Stimulated activated CD4-positive, alpha-beta T cell treated with anti-CD3 and anti-CD28 coated beads, Interleukin-4, amount 100 ng/mL, for 24 hours (primary cell): ENCODE data around the gene ILKAP.

Source experiments
- DNase-seq: peaks from one replicate; pipeline ENCODE4 v3.0.0-alpha.2; 2020

The ILKAP gene

GRCh38 chr2:238163481-238164198 is 39.9 kb downstream of the ILKAP start:
- DNase-seq, result no peak

GRCh38 chr2:238162846-238163441 is 40.6 kb downstream of the ILKAP start:
- no peak for DNase-seq

GRCh38 chr2:238162251-238162845 is 41.1 kb downstream of the ILKAP start:
- no peak for DNase-seq

GRCh38 chr2:238161291-238162051 is 42.0 kb downstream of the ILKAP start:
- DNase-seq, result no peak

- DNase-seq, result no peak
Observed at GRCh38 chr2:238160206-238161129, 43.0 kb downstream of the ILKAP start.

GRCh38 chr2:238159661-238160205 is 43.8 kb downstream of the ILKAP start:
- no peak for DNase-seq

GRCh38 chr2:238159071-238159539 is 44.4 kb downstream of the ILKAP start:
- no peak for DNase-seq

- peak; percentile 45 for DNase-seq
Observed at GRCh38 chr2:238158509-238159070, 44.9 kb downstream of the ILKAP start, which contains the start of gene ERFE. Gene ERFE (plus strand): TSS chr2:238158970. CDS start chr2:238159008, 38 bp downstream.

GRCh38 chr2:238158018-238158508 is 45.4 kb downstream of the ILKAP start:
- no peak for DNase-seq

- DNase-seq, result no peak
Observed at GRCh38 chr2:238157506-238158017, 45.9 kb downstream of the ILKAP start.

- DNase-seq, result no peak
Observed at GRCh38 chr2:238155761-238156694, 47.5 kb downstream of the ILKAP start.

GRCh38 chr2:238155051-238155760 is 48.3 kb downstream of the ILKAP start:
- DNase-seq, result no peak

- no peak for DNase-seq
Observed at GRCh38 chr2:238154570-238154969, 48.9 kb downstream of the ILKAP start.

GRCh38 chr2:238152771-238153688 is 50.5 kb downstream of the ILKAP start:
- no peak for DNase-seq

GRCh38 chr2:238151628-238152235 is 51.8 kb downstream of the ILKAP start:
- no peak for DNase-seq

GRCh38 chr2:238151205-238151604 is 52.3 kb downstream of the ILKAP start:
- no peak for DNase-seq

- no peak for DNase-seq
Observed at GRCh38 chr2:238150686-238151085, 52.8 kb downstream of the ILKAP start.
